Measurements from ENCODE around the gene TMEM203.

- TF ChIP-seq CTCF (IDR thresholded peaks at IDR 0.05; ENCODE audit: low read length) = no peak
- no peak for TF ChIP-seq EZH2phosphoT487 (IDR thresholded peaks at IDR 0.05; ENCODE audit: low read length)
These were observed 36.2 kb upstream of the TMEM203 start for GRCh38 chr9:137241490-137242268.
